ENCODE results near the gene SLC6A4.
"Not testable (repeated sequence)": the region's sequence is repeated elsewhere in the genome, so short reads cannot be mapped to it uniquely, and the experiment has no call there.

- not testable (repeated sequence) for TF ChIP-seq YY1 (IDR thresholded peaks at IDR 0.05; ENCODE audit: insufficient read depth, insufficient read length); SUZ12 (IDR thresholded peaks at IDR 0.05; ENCODE audit: extremely low read depth, insufficient read depth, insufficient read length); ZNF274 (IDR thresholded peaks at IDR 0.05; ENCODE audit: low read depth, low read length)
Observed at GRCh38 chr17:30230009-30230408, 5.5 kb downstream of the SLC6A4 start.
